HG02970 (cell line): ENCODE results near the gene OSGIN1.
"Not testable (repeated sequence)": the region's sequence is repeated elsewhere in the genome, so short reads cannot be mapped to it uniquely, and the experiment has no call there.

Experiments used
- ATAC-seq: cut with Tn5 transposase; IDR thresholded peaks from one replicate; pipeline ENCODE4 v1.9.1; 2021; ENCODE audit warnings: mild to moderate bottlenecking, moderate library complexity, moderate number of reproducible peaks; ENCODE audit not compliant: unreplicated experiment, low FRiP score

OSGIN1 gene

GRCh38 chr16:83940119-83940518 is 12.9 kb upstream of the OSGIN1 start:
- ATAC-seq = no peak

GRCh38 chr16:83940630-83941378 is 12.2 kb upstream of the OSGIN1 start:
- ATAC-seq = no peak

GRCh38 chr16:83941546-83941945 is 11.5 kb upstream of the OSGIN1 start:
- ATAC-seq = not testable (repeated sequence)

GRCh38 chr16:83942074-83942473 is 11.0 kb upstream of the OSGIN1 start:
- ATAC-seq = no peak

GRCh38 chr16:83942815-83943515 is 10.1 kb upstream of the OSGIN1 start:
- no peak for ATAC-seq

GRCh38 chr16:83943516-83944050 is 9.5 kb upstream of the OSGIN1 start:
- ATAC-seq = no peak

GRCh38 chr16:83945587-83945986 is 7.5 kb upstream of the OSGIN1 start:
- ATAC-seq = no peak

GRCh38 chr16:83946154-83946780 is 6.8 kb upstream of the OSGIN1 start:
- ATAC-seq = no peak

GRCh38 chr16:83946781-83947566 is 6.1 kb upstream of the OSGIN1 start:
- no peak for ATAC-seq

- no peak for ATAC-seq
Observed at GRCh38 chr16:83947642-83948234, 5.3 kb upstream of the OSGIN1 start.

GRCh38 chr16:83948914-83949723 is 3.9 kb upstream of the OSGIN1 start:
- no peak for ATAC-seq

GRCh38 chr16:83949724-83950001 is 3.4 kb upstream of the OSGIN1 start:
- no peak for ATAC-seq

- not testable (repeated sequence) for ATAC-seq
Observed at GRCh38 chr16:83950862-83951399, 2.1 kb upstream of the OSGIN1 start.

GRCh38 chr16:83951544-83951943 is 1.5 kb upstream of the OSGIN1 start:
- ATAC-seq = no peak

- ATAC-seq = no peak
Observed at GRCh38 chr16:83952587-83952939, 477 bp upstream of the OSGIN1 start.

- ATAC-seq = no peak
Observed at GRCh38 chr16:83953796-83954576, 946 bp downstream of the OSGIN1 start.

GRCh38 chr16:83954577-83955016 is 1.6 kb downstream of the OSGIN1 start:
- ATAC-seq = no peak
